COLO668 (cell line): ENCODE measurements around the gene SIGLEC11.

Experiments used
- DNase-seq: peaks from one replicate; lab custom pipeline; 2025; ENCODE audit not compliant: unreplicated experiment; lab: John Stamatoyannopoulos, UW

The SIGLEC11 gene

GRCh38 chr19:49907745-49908446 lies 53.1 kb downstream of the SIGLEC11 start:
- DNase-seq = no peak

GRCh38 chr19:49906879-49907564 lies 54.0 kb downstream of the SIGLEC11 start:
- DNase-seq = no peak

- no peak for DNase-seq
These were observed 56.8 kb downstream of the SIGLEC11 start for GRCh38 chr19:49904136-49904535.
